Femur (tissue), 1 donor: ENCODE data around the gene ODR4.
A peak's percentile ranks its signal among the peaks of the same experiment; 100 is the strongest.
"Not testable (repeated sequence)": the region's sequence is repeated elsewhere in the genome, so short reads cannot be mapped to it uniquely, and the experiment has no call there.

Source experiments
- DNase-seq: peaks from one replicate; pipeline ENCODE4 v3.0.0-alpha.2; 2017

ODR4 gene

GRCh38 chr1:186375152-186375928 is at the start of gene ODR4, which contains the start of gene TPR:
TSS of gene ODR4 (plus strand) at chr1:186375838. CDS start at chr1:186379786, 3,948 bp downstream.
TSS of gene TPR (minus strand) at chr1:186375253. CDS start at chr1:186375028, 225 bp downstream.
- DNase-seq = peak; percentile 99

DNA sequence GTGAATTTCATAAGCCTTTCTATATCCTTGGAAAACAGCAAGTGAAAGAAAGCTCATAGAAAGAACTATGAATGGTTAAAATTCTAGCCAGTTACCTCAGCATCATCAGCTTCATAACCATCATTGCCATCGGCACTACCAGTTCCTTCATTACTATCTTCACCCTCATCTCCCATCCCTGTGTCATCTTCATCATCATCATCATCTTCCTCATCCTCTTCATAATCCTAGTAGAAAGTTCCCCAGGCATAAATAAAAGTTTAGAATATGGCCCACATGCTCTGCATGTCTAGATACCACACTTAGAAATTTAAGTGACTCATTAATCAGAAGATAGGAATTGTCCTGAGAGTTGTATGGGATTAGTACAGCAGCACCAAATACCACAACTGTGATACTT is 49.6 kb upstream of the ODR4 start:
- DNase-seq = no peak

- no peak for DNase-seq
Measured at GRCh38 chr1:186327331-186327730, 48.3 kb upstream of the ODR4 start.

DNA sequence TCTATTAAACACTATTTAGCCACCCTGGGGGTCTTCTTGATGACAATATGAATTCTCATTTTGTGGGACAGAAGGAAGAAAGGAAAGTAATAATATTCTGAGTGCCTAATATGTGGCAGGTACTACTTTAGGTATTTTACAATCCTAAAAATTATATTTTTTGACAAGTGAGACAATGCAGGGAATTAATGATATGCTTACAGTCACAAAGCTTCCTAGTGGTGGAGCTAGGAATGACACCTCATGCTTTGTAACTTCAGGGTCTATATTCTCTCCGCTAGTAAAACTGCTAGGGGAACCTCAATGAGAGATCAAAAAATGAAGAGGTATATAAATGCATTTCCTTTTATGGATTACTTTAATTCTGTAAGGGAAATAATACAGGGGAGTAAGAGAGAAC is 44.9 kb upstream of the ODR4 start:
- no peak for DNase-seq

GRCh38 chr1:186337554-186337953 is 38.1 kb upstream of the ODR4 start:
- DNase-seq = no peak

GRCh38 chr1:186340772-186341171 is 34.9 kb upstream of the ODR4 start:
- no peak for DNase-seq

DNA sequence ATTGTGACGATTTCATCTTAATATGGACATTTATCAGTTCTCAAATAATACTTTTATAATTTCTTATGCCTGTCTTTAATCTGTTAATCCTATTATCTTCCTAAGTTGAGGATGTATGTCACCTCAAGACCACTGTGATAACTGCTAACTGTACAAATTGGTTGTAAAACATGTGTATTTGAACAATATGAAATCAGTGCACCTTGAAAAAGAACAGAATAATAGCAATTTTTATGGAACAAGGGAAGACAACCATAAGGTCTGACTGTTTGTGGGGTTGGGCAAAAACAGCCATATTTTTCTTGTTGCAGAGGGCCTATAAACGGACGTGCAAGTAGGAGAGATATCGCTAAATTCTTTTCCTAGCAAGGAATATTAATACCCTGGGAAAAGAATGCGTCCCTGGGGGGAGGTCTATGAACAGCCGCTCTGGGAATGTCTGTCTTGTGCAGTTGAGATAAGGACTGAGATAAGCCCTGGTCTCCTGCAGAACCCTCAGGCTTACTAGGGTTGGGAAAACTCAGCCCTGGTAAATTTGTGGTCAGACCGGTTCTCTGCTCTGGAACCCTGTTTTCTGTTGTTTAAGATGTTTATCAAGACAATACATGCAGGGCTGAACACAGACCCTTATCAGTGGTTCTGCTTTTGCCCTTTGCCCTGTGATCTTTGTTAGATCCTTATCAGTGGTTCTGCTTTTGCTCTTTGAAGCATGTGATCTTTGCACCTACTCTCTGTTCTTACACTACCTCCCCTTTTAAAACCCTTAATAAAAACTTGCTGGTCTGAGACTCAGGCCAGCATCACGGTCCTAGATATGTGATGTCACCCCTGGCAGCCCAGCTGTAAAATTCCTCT is 27.6 kb upstream of the ODR4 start:
- DNase-seq = not testable (repeated sequence)

DNA sequence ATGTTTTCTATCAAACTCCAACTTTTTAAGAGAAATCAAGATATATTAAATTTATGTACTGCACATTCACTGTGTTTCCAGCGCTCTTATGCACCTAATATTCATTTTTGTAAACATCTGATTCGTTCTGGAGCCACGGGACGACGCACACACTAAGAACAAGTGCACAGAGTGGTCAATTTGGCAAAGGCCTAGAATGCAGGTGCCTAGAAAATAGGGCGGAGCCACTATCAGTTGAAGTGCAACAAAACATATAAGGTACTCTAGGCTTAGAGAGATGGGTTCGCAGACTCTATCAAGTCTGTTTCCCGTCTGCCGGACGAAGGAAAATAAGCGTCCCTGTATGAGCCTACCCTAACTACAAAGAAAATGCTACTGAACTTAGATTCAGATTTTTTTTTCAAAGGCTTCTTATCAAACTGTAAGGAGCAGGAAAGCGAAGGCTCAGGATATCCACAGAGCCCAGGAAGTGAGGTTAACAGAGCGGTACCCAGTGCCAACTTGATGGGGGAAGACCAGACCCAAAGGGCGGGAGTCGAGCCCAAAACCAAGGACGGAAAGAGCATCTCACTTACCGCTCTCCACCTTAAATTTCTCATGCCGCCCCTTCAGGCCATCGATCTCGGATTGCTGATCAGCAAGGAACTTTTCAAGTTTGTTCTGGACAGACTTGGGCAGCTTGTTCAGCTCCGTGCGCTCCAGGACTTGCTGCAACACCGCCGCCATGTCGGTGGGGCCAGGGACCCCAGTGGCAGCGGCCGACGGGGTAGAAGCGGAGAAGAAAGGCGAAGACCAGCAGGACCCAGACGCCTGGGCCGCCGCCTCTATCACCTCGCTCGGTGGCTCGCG is 1.1 kb upstream of the ODR4 start:
- no peak for DNase-seq

DNA sequence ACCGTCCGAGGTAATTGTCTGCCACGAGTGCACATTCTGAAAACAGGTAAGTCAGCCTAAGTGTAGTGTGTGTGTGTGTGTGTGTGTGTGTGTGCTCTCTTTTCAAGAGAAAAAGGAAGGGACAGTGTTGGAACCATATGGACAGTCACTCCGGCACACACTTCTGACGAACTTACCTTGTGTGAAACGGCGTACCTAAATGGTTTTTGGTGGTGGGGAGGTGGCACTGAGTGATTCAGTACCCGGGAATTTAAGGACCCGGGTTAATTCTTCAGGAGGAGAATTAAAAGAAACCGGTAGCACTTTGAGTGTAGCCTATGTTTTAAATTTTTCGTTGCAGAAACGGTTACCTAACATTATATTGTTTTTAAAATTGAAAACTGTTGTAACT is 286 bp downstream of the ODR4 start:
- DNase-seq = no peak

GRCh38 chr1:186386725-186387383 is 11.2 kb downstream of the ODR4 start:
- no peak for DNase-seq

DNA sequence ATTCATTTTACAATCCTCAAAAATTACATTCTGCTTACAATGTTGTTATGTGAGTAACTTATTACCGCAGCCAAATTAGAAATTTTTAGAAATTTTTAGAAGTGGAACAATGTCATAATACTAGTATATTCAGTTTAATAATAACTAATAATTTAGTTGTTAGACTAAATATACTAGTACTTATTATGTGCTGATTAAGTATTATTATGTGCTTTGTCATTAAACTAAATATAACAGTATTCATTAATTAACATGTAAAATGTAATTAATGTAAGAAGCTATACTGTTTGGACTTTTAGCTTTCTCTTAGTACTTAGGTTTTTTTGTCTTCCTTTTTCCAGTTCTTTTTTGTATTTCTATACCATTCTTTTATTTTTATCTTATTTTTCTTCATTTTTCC is 15.3 kb downstream of the ODR4 start:
- DNase-seq = no peak

GRCh38 chr1:186391841-186392240 is 16.2 kb downstream of the ODR4 start:
- no peak for DNase-seq

DNA sequence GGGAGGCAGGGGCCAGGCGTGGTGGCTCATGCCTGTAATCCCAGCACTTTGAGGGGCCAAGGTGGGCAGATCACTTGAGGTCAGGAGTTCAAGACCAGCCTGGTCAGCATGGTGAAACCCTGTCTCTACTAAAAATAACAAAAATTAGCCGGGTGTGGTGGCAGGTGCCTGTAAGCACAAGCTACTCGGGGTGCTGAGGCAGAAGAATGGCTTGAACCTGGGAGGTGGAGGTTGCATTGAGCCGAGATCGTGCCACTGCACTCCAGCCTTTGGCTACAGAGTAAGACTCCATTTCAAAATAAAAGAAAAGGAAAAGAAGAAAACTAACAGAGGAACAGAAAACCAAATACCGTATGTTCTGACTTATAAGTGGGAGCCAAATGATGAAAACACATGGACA is 17.1 kb downstream of the ODR4 start:
- not testable (repeated sequence) for DNase-seq

DNA sequence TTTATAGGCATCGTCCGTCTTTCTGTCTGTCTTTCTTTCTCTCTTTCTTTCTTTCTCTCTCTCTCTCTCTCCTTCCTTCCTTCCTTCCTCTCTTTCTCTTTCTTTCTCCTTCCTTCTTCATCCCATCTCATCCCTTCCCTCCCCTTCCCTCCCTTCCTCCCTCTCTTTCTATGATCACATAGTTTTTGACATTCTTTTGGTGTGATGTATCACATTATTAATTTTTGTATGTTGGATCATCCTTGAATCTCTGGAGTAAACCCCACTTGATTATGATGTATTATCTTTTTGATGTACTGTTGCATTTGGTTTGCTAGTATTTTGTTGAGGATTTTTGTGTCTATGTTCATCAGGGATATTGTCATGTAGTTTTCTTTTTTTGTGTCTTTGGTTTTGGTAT is 25.8 kb downstream of the ODR4 start:
- not testable (repeated sequence) for DNase-seq

GRCh38 chr1:186403632-186404031 is 28.0 kb downstream of the ODR4 start:
- DNase-seq = no peak

DNA sequence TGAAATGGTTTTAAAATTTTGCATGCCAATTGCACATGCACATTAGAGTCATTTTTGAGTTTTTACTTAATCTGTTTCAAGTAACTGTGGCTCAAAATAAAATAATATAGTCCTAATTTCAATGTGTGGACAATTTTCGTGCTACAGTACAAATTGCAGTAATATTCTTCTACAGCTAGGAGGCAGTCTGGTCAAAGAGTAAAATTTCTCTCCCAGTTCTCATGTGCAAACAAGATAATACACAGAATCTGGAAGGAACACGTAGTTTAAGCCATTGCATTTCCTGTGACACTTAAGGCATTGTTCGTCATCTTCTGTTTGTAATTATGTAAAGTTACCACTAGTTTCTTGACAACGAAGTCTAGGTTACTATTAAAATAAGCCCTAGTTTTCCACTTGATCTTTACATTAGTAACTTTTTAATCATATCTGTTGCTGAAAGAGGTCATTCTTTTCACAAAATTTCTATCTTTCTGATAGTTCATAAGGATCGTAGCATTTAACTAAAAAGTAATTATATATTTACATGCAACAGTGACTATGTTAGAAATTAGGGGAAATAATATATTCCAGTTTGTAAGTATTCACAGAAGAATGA is 28.9 kb downstream of the ODR4 start:
- DNase-seq = no peak

DNA sequence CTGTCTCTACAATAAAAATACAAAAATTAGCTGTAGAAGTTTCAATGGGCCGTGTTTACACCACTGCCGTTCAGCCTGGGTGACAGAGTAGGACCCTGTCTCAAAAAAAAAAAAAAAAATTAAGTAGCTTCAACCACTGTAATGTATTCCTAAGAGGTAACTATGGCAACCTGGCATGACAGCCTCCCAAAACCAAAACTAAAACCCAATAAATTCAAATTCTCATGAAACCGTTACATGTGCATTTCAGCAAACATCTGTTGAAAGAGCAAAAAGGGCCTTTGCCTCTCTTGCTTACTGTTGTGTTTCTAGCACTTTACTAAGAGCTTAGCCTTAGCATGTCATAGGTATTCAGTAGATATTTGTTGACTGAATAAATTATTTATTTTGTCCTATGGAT is 33.5 kb downstream of the ODR4 start:
- DNase-seq = no peak

- no peak for DNase-seq
Measured at GRCh38 chr1:186413319-186413718, 37.7 kb downstream of the ODR4 start.

- DNase-seq = no peak
Measured at GRCh38 chr1:186418503-186418902, 42.9 kb downstream of the ODR4 start.

DNA sequence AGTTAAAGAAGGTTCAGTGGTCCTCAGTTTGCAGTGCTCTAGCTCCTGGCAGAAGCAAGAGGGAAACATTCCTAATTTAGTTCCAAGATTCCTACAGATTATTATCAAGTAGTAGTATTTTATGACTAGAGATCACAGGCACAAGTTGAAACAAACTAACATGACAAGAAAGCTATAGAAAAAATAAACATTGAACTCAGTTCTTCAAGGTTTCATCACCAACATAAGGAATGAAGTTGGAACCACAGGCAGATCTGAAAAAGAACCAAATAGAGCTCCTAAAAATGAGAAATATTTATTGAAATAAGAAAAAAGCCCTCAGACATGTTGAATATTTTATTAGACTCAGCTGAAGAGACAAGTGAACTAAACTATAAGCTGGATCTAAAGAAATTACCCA is 44.7 kb downstream of the ODR4 start:
- DNase-seq = no peak

- DNase-seq = no peak
Measured at GRCh38 chr1:186420923-186421322, 45.3 kb downstream of the ODR4 start.

- no peak for DNase-seq
Measured at GRCh38 chr1:186421446-186421845, 45.8 kb downstream of the ODR4 start.
